Hepatocyte (in vitro differentiated cells): ENCODE results near the gene SHANK2. TPM values are rescaled to one million over a fixed set of nuclear protein-coding genes. Genes with fewer than 3 reads are reported as not detected.

Experiments
- DNase-seq: peaks from one replicate; pipeline ENCODE4 v3.0.0-alpha.2; 2016; ENCODE audit warnings: low spot score
- H2AFZ ChIP-seq: fragments of 200-600 bp; sonication (generic); 2 replicates; pipeline ENCODE4 v1.6.0; 2016; ENCODE audit warnings: antibody characterized with exemption, mild to moderate bottlenecking
- H3K27ac ChIP-seq: fragments of 200-600 bp; sonication (generic); 2 replicates; pipeline ENCODE4 v1.5.1; 2016; ENCODE audit warnings: mild to moderate bottlenecking
- H3K27me3 ChIP-seq: fragments of 200-600 bp; sonication (generic); 2 replicates; pipeline ENCODE4 v1.6.1; 2016
- H3K36me3 ChIP-seq: fragments of 200-600 bp; sonication (generic); replicated peaks from 2 replicates; pipeline ENCODE4 v1.5.1; 2016; ENCODE audit warnings: low read depth; ENCODE audit not compliant: insufficient read depth
- H3K4me1 ChIP-seq: fragments of 200-600 bp; sonication (generic); 2 replicates; pipeline ENCODE4 v1.5.1; 2016; ENCODE audit warnings: mild to moderate bottlenecking, moderate library complexity; ENCODE audit not compliant: insufficient read depth
- H3K4me2 ChIP-seq: fragments of 200-600 bp; sonication (generic); 2 replicates; pipeline ENCODE4 v1.6.0; 2016
- H3K4me3 ChIP-seq: fragments of 200-600 bp; sonication (generic); 2 replicates; pipeline ENCODE4 v1.5.1; 2016; ENCODE audit warnings: mild to moderate bottlenecking
- H3K79me2 ChIP-seq: fragments of 200-600 bp; sonication (generic); 2 replicates; pipeline ENCODE4 v1.6.0; 2017; ENCODE audit warnings: mild to moderate bottlenecking
- H3K9me2 ChIP-seq: fragments of 200-600 bp; sonication (generic); replicated peaks from 2 replicates; pipeline ENCODE4 v1.6.0; 2017; ENCODE audit warnings: mild to moderate bottlenecking; ENCODE audit not compliant: insufficient read depth
- H3K9me3 ChIP-seq: fragments of 200-600 bp; sonication (generic); 2 replicates; pipeline ENCODE4 v1.5.1; 2016; ENCODE audit warnings: low read depth, mild to moderate bottlenecking
- H4K20me1 ChIP-seq: fragments of 200-600 bp; sonication (generic); 2 replicates; pipeline ENCODE4 v1.6.0; 2016; ENCODE audit warnings: mild to moderate bottlenecking; ENCODE audit not compliant: insufficient read depth, poor library complexity, severe bottlenecking
- EZH2 ChIP-seq: fragments of 200-600 bp; sonication (generic); IDR thresholded peaks from 2 replicates; pipeline ENCODE4 v1.6.1; 2016; ENCODE audit warnings: antibody characterized with exemption, mild to moderate bottlenecking, borderline replicate concordance
- EZH2phosphoT487 ChIP-seq: fragments of 200-600 bp; sonication (generic); IDR thresholded peaks from one replicate; pipeline ENCODE4 v1.6.1; 2018; ENCODE audit warnings: antibody characterized with exemption, mild to moderate bottlenecking, low read depth, moderate library complexity; ENCODE audit not compliant: unreplicated experiment, severe bottlenecking
- WGBS: methylation state at CpG from one replicate; pipeline ENCODE4 v1.1.6; 2016; ENCODE audit warnings: low lambda C conversion rate; ENCODE audit errors: missing lambda C conversion rate; 5-methylcytosine and 5-hydroxymethylcytosine counted together
- polyA plus RNA-seq: library from polyadenylated mRNA; unstranded; fragments of >200 nt; fragmentation: Nextera tagmentation; extraction: Ambion mirVana; gene quantifications from 2 replicates; pipeline ENCODE4 v1.2.1, GENCODE V29; 2016
- total RNA-seq: library from RNA; depleted of rRNA; stranded (reverse); fragments of >200 nt; gene quantifications from 2 replicates; pipeline ENCODE4 v1.2.3, GENCODE V29; 2014
- TF ChIP-seq, protein P1 (sequence below): fragments of 200-600 bp; sonication (generic); IDR thresholded peaks from 2 replicates; pipeline ENCODE4 v1.5.1; 2016; ENCODE audit warnings: antibody characterized with exemption, mild to moderate bottlenecking; ENCODE audit not compliant: poor library complexity

SHANK2 gene
- total and polyA plus RNA-seq, 2 experiments from 2014 or later, result 17.3 to 20.7 TPM

GRCh38 chr11:71242391-71242790 lies 10.0 kb downstream of the SHANK2 start:
- no peak overlapping the region for H2AFZ ChIP-seq
- TF ChIP-seq EZH2 (no peak), EZH2phosphoT487 (no peak)
- TF ChIP-seq, protein P1, sequence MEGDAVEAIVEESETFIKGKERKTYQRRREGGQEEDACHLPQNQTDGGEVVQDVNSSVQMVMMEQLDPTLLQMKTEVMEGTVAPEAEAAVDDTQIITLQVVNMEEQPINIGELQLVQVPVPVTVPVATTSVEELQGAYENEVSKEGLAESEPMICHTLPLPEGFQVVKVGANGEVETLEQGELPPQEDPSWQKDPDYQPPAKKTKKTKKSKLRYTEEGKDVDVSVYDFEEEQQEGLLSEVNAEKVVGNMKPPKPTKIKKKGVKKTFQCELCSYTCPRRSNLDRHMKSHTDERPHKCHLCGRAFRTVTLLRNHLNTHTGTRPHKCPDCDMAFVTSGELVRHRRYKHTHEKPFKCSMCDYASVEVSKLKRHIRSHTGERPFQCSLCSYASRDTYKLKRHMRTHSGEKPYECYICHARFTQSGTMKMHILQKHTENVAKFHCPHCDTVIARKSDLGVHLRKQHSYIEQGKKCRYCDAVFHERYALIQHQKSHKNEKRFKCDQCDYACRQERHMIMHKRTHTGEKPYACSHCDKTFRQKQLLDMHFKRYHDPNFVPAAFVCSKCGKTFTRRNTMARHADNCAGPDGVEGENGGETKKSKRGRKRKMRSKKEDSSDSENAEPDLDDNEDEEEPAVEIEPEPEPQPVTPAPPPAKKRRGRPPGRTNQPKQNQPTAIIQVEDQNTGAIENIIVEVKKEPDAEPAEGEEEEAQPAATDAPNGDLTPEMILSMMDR, result no peak
- H3K27ac ChIP-seq, result no peak overlapping the region
- H3K36me3 ChIP-seq, result no peaks in the 10 kb centered on the region
- no peaks in the 10 kb centered on the region for H3K9me3 ChIP-seq
- no peaks in the 10 kb centered on the region for H3K9me2 ChIP-seq
- no peak for DNase-seq
- peaks cover 18% of the 10 kb centered on the region for H3K4me1 ChIP-seq
- H3K4me2 ChIP-seq, result no peak overlapping the region
- H3K27me3 ChIP-seq, result no peaks in the 10 kb centered on the region
- no peak overlapping the region for H3K4me3 ChIP-seq
- no peaks in the 10 kb centered on the region for H4K20me1 ChIP-seq
- peaks cover 75% of the 10 kb centered on the region for H3K79me2 ChIP-seq
- 62% methylated on average over 6 of the region's 6 CpGs for WGBS

DNA sequence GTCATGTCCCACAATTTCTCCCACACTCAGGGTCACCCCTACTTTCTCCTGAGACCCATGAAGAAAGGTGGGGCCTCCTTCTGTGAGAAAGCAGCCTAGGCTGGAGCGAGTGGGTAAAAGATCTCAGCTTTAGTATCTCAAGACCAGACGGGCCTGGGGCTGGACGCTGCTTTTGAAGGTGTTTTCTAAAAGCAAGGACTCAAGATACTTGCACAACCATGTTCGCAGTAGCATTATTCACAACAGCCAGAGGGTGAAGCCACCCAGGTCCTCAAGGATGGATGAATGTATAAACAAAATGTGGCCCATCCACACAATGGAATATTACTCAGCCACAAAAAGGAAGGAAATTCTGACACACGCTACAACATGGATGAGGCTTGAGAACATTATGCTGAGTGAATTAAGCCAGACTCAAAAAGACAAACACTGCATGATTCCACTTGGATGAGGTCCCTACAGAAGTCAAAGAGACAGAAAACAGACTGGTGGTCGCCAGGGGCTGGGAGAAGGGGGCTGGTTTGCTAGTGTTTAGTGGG lies 10.6 kb downstream of the SHANK2 start:
- peak overlapping the region; percentile 63 for H3K4me2 ChIP-seq
- H4K20me1 ChIP-seq, result no peaks in the 10 kb centered on the region
- no peak for TF ChIP-seq EZH2phosphoT487
- H3K27ac ChIP-seq, result peak overlapping the region; percentile 77
- no peak overlapping the region for H3K4me3 ChIP-seq
- no peak overlapping the region for H2AFZ ChIP-seq
- H3K27me3 ChIP-seq, result no peaks in the 10 kb centered on the region
- peaks cover 69% of the 10 kb centered on the region for H3K79me2 ChIP-seq
- H3K4me1 ChIP-seq, result peaks cover 18% of the 10 kb centered on the region
- DNase-seq, result no peak
- H3K9me2 ChIP-seq, result no peaks in the 10 kb centered on the region
- 90% methylated on average over 6 of the region's 6 CpGs for WGBS
- H3K36me3 ChIP-seq, result no peaks in the 10 kb centered on the region
- no peaks in the 10 kb centered on the region for H3K9me3 ChIP-seq

GRCh38 chr11:71240865-71241691 lies 11.3 kb downstream of the SHANK2 start:
- WGBS, result 21% methylated on average over 17 of the region's 17 CpGs
- Histone ChIP-seq H3K27me3 (no peaks in the 10 kb centered on the region), H3K27ac (peak overlapping the region; percentile 77), H3K4me1 (peaks cover 18% of the 10 kb centered on the region), H3K9me3 (no peaks in the 10 kb centered on the region), H3K4me2 (peak overlapping the region; percentile 63), H4K20me1 (no peaks in the 10 kb centered on the region), H3K4me3 (no peak overlapping the region), H2AFZ (no peak overlapping the region), H3K36me3 (no peaks in the 10 kb centered on the region), H3K79me2 (peaks cover 67% of the 10 kb centered on the region), H3K9me2 (no peaks in the 10 kb centered on the region)
- DNase-seq, result peak; percentile 85
- TF ChIP-seq EZH2phosphoT487 (no peak), EZH2 (no peak)
- TF ChIP-seq, protein P1, result no peak

GRCh38 chr11:71240061-71240690 lies 12.2 kb downstream of the SHANK2 start:
- peak overlapping the region; percentile 77 for H3K27ac ChIP-seq
- H3K27me3 ChIP-seq, result no peaks in the 10 kb centered on the region
- TF ChIP-seq, protein P1, result no peak
- TF ChIP-seq EZH2 (no peak), EZH2phosphoT487 (no peak)
- H3K36me3 ChIP-seq, result no peaks in the 10 kb centered on the region
- peaks cover 61% of the 10 kb centered on the region for H3K79me2 ChIP-seq
- 93% methylated on average over 12 of the region's 12 CpGs for WGBS
- H3K4me3 ChIP-seq, result no peak overlapping the region
- peaks cover 18% of the 10 kb centered on the region for H3K4me1 ChIP-seq
- no peaks in the 10 kb centered on the region for H4K20me1 ChIP-seq
- no peaks in the 10 kb centered on the region for H3K9me3 ChIP-seq
- H2AFZ ChIP-seq, result no peak overlapping the region
- H3K4me2 ChIP-seq, result peak overlapping the region; percentile 63
- H3K9me2 ChIP-seq, result no peaks in the 10 kb centered on the region
- no peak for DNase-seq
